LNCAP (cell line): ENCODE data around the gene C11orf58.

Source experiments
- TF ChIP-seq, protein P1 (sequence below): fragments of 450-650 bp; IDR thresholded peaks from 2 replicates; pipeline ENCODE4 v1.5.1; 2017; ENCODE audit warnings: mild to moderate bottlenecking

Gene C11orf58

DNA sequence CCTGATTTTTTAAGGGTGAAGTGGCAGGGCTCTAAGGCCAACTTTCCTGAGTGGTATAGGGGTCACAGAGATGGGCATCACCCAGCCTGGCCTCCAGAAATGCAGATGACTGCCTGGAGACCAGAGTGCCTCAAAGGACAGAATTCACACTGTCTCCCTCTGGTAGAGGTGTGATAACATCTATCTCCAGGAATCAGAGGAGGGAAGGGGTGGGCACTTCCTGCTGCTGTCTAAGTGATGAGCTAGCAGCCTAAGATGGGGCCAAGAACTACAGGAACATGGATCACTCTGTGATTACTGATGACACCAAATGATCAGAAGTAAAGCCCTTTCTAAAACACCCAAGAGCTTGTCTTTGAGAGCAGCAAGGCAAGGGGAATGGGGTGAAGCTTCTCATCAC, 61.9 kb downstream of the C11orf58 start:
- TF ChIP-seq, protein P1, sequence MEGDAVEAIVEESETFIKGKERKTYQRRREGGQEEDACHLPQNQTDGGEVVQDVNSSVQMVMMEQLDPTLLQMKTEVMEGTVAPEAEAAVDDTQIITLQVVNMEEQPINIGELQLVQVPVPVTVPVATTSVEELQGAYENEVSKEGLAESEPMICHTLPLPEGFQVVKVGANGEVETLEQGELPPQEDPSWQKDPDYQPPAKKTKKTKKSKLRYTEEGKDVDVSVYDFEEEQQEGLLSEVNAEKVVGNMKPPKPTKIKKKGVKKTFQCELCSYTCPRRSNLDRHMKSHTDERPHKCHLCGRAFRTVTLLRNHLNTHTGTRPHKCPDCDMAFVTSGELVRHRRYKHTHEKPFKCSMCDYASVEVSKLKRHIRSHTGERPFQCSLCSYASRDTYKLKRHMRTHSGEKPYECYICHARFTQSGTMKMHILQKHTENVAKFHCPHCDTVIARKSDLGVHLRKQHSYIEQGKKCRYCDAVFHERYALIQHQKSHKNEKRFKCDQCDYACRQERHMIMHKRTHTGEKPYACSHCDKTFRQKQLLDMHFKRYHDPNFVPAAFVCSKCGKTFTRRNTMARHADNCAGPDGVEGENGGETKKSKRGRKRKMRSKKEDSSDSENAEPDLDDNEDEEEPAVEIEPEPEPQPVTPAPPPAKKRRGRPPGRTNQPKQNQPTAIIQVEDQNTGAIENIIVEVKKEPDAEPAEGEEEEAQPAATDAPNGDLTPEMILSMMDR: no peak

DNA sequence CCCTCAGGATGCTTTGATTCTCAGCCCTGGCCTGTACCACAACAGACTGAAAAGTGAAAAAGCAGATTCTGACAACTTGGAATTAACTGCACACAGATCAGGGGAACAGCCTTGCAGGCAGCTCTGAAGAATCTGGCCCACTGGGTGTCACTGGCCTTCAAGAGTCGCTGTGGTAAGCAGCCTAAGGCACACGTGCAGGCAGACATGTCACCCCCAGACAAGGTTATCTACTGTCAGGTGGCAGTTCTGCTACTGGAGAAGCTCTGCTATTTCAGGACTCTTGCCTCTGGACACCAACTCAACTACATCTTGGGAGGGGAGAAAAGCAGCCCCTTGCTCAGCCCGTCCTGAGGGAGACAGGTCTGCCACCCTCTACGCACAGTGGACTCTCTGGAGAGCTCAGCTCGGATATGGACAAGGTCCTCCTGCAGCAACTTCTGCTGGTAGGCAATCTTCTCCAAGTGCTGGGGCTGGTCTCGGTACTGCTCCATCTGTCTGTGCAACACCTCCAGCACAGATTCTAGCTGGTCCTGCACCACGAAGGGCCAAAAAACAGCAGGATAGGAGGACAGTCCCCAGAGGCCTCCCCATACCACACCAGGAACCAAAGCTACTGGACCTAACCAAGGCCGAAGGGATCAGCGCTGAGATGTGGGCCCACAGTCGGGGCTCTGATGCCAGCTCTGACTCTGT, 63.0 kb downstream of the C11orf58 start:
- TF ChIP-seq, protein P1: no peak

DNA sequence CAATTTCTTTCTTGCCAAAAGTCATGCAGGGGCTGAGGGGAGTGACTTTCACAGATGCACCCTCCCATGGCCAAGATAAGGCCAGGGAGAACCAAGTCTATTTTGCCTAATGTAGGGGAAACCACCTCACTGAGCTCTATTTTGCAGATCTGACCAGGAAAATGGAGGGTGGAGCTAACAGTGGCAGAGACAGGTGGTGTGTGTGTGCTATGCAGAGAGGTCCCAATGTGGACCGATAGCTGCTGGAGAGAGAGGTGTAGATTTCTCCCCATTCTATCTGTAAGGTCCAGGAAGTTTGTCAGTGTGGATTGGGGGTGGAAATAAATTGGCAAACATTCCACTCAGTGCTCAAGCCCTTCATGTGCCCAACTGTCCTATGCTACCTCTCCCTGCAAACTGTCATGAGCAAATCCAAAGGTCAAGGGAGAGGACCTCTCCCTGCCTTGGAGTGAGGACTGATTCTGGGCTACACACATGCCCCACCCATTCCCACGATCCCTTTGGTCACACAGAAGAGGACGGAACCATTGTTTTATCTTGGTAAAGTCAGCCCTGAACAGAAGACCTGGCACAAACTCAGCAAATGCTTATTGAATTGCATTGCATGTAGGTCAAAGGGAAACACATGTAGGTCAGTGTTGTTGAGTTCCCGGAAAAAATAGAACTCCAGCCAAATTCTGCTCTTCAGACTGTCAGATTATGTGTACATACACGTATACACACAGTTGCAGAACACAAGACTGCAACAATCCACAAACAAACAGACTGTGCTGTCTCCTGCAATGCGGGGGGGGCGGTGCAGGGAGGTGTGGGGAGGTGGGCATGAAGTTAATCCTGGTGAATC, 65.9 kb downstream of the C11orf58 start:
- TF ChIP-seq, protein P1: no peak

DNA sequence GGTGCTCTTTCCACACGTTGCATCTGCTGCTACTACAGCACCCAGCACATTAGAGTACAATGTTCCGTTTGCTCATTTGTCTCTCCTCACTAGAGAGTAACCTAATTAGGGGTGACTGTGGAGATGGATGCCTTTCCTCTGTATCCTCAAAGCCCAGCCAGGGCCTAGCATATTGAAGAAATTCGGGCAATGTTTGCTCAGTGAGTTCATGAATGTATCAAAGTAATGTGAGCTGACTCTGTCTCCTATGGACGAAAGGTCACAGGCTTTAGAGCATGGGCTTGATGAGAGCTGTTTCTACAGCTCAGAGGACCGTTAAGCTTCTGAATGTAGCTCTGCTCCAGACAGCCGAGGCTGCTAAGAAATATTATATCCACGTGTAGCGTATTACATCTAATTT, 67.5 kb downstream of the C11orf58 start:
- TF ChIP-seq, protein P1: no peak

DNA sequence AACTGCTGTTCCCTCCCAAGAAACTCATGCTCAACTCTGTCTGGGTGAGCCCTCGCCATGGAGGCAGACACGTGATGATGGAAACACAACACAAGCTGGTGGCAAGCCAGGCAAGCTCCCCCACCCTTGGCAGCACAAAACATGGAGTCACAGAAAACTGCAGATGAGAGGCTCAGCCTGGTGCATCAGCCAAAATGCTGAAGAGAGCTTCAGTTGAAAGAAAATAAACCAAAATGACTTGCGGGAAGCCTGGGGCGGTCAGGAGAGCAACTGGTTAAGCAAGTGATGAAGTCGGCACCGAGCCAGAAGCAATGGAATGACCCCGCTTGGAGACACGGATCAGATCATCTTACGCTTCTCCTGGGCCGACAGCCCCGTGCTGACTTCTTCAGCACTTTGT, 68.3 kb downstream of the C11orf58 start:
- TF ChIP-seq, protein P1: no peak

DNA sequence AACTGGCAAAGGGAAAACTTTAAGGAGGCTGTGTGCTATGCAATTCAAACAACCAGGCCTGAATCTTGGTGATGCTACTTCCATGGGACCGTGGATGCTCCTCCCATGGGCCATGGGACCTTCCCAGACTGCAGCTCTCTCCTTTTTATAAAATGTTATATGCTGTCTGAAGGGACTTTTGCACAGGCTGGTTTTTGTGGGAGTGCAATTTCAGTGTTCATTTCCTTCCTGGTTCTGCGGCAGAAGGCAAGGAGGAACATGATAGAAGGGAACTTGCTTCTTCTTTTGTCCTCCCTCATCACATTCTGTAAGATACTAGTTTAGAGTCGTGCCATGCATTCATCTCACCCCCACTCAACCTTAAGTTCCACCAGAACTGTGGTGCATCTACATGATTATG, 68.9 kb downstream of the C11orf58 start:
- TF ChIP-seq, protein P1: no peak
